ENCODE data around the gene DIAPH1. TPM values are rescaled to one million over a fixed set of nuclear protein-coding genes. Genes with fewer than 3 reads are reported as not detected.

The DIAPH1 gene
- total RNA-seq, 1 experiment from 2014 or later, result 142 TPM

GRCh38 chr5:141654298-141654697, 35.5 kb upstream of the DIAPH1 start:
- ATAC-seq, result no peak
- POLR2A ChIA-PET, result no interaction called here
- TF ChIP-seq ATF3 (IDR thresholded peaks at IDR 0.05), result no peak
- no peak for TF ChIP-seq POLR2A (IDR thresholded peaks at IDR 0.05; ENCODE audit: borderline replicate concordance, extremely low read depth, insufficient read depth, insufficient read length)
- TF ChIP-seq YY1 (IDR thresholded peaks at IDR 0.05; ENCODE audit: extremely low read depth, insufficient replicate concordance, low read depth, low read length), result no peak
- no peak for TF ChIP-seq MAX (IDR thresholded peaks at IDR 0.05)
- no peak for TF ChIP-seq CEBPB (IDR thresholded peaks at IDR 0.05; ENCODE audit: low read depth)
- no peak for TF ChIP-seq JUND (IDR thresholded peaks at IDR 0.05)
- no peak for TF ChIP-seq FOSL1 (IDR thresholded peaks at IDR 0.05; ENCODE audit: low read depth)
- no peak for TF ChIP-seq EZH2 (IDR thresholded peaks at IDR 0.05)
- TF ChIP-seq RAD21 (IDR thresholded peaks at IDR 0.05; ENCODE audit: low read depth), result no peak
- no peak for TF ChIP-seq REST (IDR thresholded peaks at IDR 0.05; ENCODE audit: low read depth)
- no peak for TF ChIP-seq EGR1 (IDR thresholded peaks at IDR 0.05; ENCODE audit: low read depth)
- no peak for TF ChIP-seq SP1 (IDR thresholded peaks at IDR 0.05; ENCODE audit: low read depth)
- TF ChIP-seq CTCF (IDR thresholded peaks at IDR 0.05 in 2 of 3, conservative IDR thresholded peaks at IDR 0.05 in 1 of 3; ENCODE audit: borderline replicate concordance in 1 of 3, insufficient read depth in 1 of 3, low read depth in 2 of 3, low read length in 2 of 3), result no peak
- no peak for TF ChIP-seq CBX3 (IDR thresholded peaks at IDR 0.05; ENCODE audit: low read depth)
- TF ChIP-seq POLR2AphosphoS5 (IDR thresholded peaks at IDR 0.05; ENCODE audit: low read depth, low read length), result no peak
- no peak for TF ChIP-seq ELF1 (IDR thresholded peaks at IDR 0.05; ENCODE audit: borderline replicate concordance, low read depth)
- TF ChIP-seq SRF (IDR thresholded peaks at IDR 0.05; ENCODE audit: low read depth), result no peak
- no peak overlapping the region for H3K27ac ChIP-seq (ENCODE audit: low read depth, low read length)
- RAD21 ChIA-PET (ENCODE audit: low non-redundant PET in 1 of 2, low total read pairs in 2 of 2, uncharacterized antibody in 2 of 2, unreplicated experiment in 2 of 2), result no interaction called here
- H3K27me3 ChIP-seq (ENCODE audit: insufficient read depth, low read length), result no peaks in the 10 kb centered on the region
- no peaks in the 10 kb centered on the region for H3K9me3 ChIP-seq (ENCODE audit: control insufficient read depth in 1 of 2, insufficient read depth in 1 of 2, low read depth in 1 of 2, low read length in 2 of 2)
- intact Hi-C loops (cut with micrococcal nuclease), result no loop called here
- no peaks in the 10 kb centered on the region for H4K20me1 ChIP-seq (ENCODE audit: insufficient read depth)
- H2AFZ ChIP-seq (ENCODE audit: low read depth, low read length, poor library complexity, severe bottlenecking), result no peak overlapping the region
- H3K9ac ChIP-seq (ENCODE audit: low read length), result no peak overlapping the region
- H3K4me1 ChIP-seq (ENCODE audit: control insufficient read depth in 1 of 2, insufficient read depth in 2 of 2, low read length in 2 of 2), result peaks cover 0 to 34% of the 10 kb centered on the region in 2 experiments; a peak in 2 of 4 replicates
- DNase-seq (ENCODE audit: low read depth, low spot score), result no peak
- H3K79me2 ChIP-seq (ENCODE audit: insufficient read depth, low read length), result no peaks in the 10 kb centered on the region
- no peaks in the 10 kb centered on the region for H3K9me2 ChIP-seq (ENCODE audit: insufficient read depth)
- CTCF ChIA-PET, result no interaction called here
- BruUV-seq (replicated peaks), result no TSS peak
- no peaks in the 10 kb centered on the region for H3K36me3 ChIP-seq (ENCODE audit: control insufficient read depth in 1 of 2, insufficient read depth in 2 of 2, low read length in 2 of 2)
- no peak overlapping the region for H3K4me2 ChIP-seq (ENCODE audit: low read length)
- H3K4me3 ChIP-seq (replicated peaks in 1 of 2; ENCODE audit: low read depth in 1 of 2, low read length in 2 of 2), result no peak overlapping the region

Measured in HCT116 (cell line).